IPS-18a (cell line): ENCODE results near the gene RNF25.
A peak's percentile ranks its signal among the peaks of the same experiment; 100 is the strongest.
"Not testable (repeated sequence)": the region's sequence is repeated elsewhere in the genome, so short reads cannot be mapped to it uniquely, and the experiment has no call there.

Experiments used
- H3K27ac ChIP-seq: one replicate; pipeline ENCODE4 v1.5.1; 2013; ENCODE audit warnings: low read length
- H3K27me3 ChIP-seq: one replicate; pipeline ENCODE4 v1.6.1; 2013; ENCODE audit warnings: mild to moderate bottlenecking, low read length; ENCODE audit not compliant: control insufficient read depth, insufficient read depth
- H3K36me3 ChIP-seq: one replicate; pipeline ENCODE4 v1.6.1; 2013; ENCODE audit warnings: low read depth, low read length; ENCODE audit not compliant: control insufficient read depth
- H3K4me1 ChIP-seq: one replicate; pipeline ENCODE4 v1.6.1; 2013; ENCODE audit warnings: low read depth, low read length; ENCODE audit not compliant: control insufficient read depth
- H3K4me3 ChIP-seq: one replicate; pipeline ENCODE4 v1.5.1; 2013; ENCODE audit warnings: low read length
- H3K9ac ChIP-seq: one replicate; pipeline ENCODE4 v1.6.1; 2013; ENCODE audit warnings: mild to moderate bottlenecking, low read length, moderate library complexity
- H3K9me3 ChIP-seq: one replicate; pipeline ENCODE4 v1.6.1; 2013; ENCODE audit warnings: low read depth, low read length; ENCODE audit not compliant: control insufficient read depth

Gene RNF25

GRCh38 chr2:218710334-218710686 lies 38.5 kb upstream of the RNF25 start:
- Histone ChIP-seq H3K36me3 (no peaks in the 10 kb centered on the region), H3K9ac (peak overlapping the region; percentile 74), H3K9me3 (no peaks in the 10 kb centered on the region), H3K4me1 (peaks cover 8% of the 10 kb centered on the region), H3K4me3 (peak overlapping the region; percentile 34), H3K27me3 (no peaks in the 10 kb centered on the region), H3K27ac (no peak overlapping the region)

- H3K9me3 ChIP-seq, result no peaks in the 10 kb centered on the region
- peaks cover 8% of the 10 kb centered on the region for H3K4me1 ChIP-seq
- no peaks in the 10 kb centered on the region for H3K36me3 ChIP-seq
- H3K4me3 ChIP-seq, result no peak overlapping the region
- no peaks in the 10 kb centered on the region for H3K27me3 ChIP-seq
- no peak overlapping the region for H3K9ac ChIP-seq
- no peak overlapping the region for H3K27ac ChIP-seq
Observed at GRCh38 chr2:218709908-218710307, 38.1 kb upstream of the RNF25 start.

GRCh38 chr2:218708086-218708485 lies 36.3 kb upstream of the RNF25 start:
- Histone ChIP-seq H3K27ac (no peak overlapping the region), H3K9me3 (no peaks in the 10 kb centered on the region), H3K9ac (no peak overlapping the region)

GRCh38 chr2:218703341-218703740 lies 31.5 kb upstream of the RNF25 start:
- Histone ChIP-seq H3K27me3 (no peaks in the 10 kb centered on the region), H3K4me3 (no peak overlapping the region), H3K27ac (no peak overlapping the region), H3K4me1 (no peaks in the 10 kb centered on the region), H3K9me3 (no peaks in the 10 kb centered on the region), H3K36me3 (peaks cover 16% of the 10 kb centered on the region), H3K9ac (no peak overlapping the region)

More at GRCh38 chr2:218708086-218708485, 36.3 kb upstream of the RNF25 start:
- H3K4me3 ChIP-seq, result no peak overlapping the region
- H3K36me3 ChIP-seq, result no peaks in the 10 kb centered on the region
- peaks cover 8% of the 10 kb centered on the region for H3K4me1 ChIP-seq
- no peaks in the 10 kb centered on the region for H3K27me3 ChIP-seq

GRCh38 chr2:218701806-218702205 lies 30.0 kb upstream of the RNF25 start:
- no peaks in the 10 kb centered on the region for H3K9me3 ChIP-seq
- H3K36me3 ChIP-seq, result peaks cover 16% of the 10 kb centered on the region
- H3K27ac ChIP-seq, result no peak overlapping the region
- H3K4me1 ChIP-seq, result no peaks in the 10 kb centered on the region
- H3K9ac ChIP-seq, result no peak overlapping the region
- no peaks in the 10 kb centered on the region for H3K27me3 ChIP-seq
- H3K4me3 ChIP-seq, result no peak overlapping the region

- H3K27me3 ChIP-seq, result no peaks in the 10 kb centered on the region
- H3K9me3 ChIP-seq, result no peaks in the 10 kb centered on the region
- no peak overlapping the region for H3K27ac ChIP-seq
- no peaks in the 10 kb centered on the region for H3K4me1 ChIP-seq
- H3K9ac ChIP-seq, result no peak overlapping the region
- peaks cover 22% of the 10 kb centered on the region for H3K36me3 ChIP-seq
- H3K4me3 ChIP-seq, result no peak overlapping the region
Observed at GRCh38 chr2:218698885-218699284, 27.1 kb upstream of the RNF25 start.

GRCh38 chr2:218694405-218695145 lies 22.8 kb upstream of the RNF25 start:
- H3K27ac ChIP-seq, result no peak overlapping the region
- peaks cover 49% of the 10 kb centered on the region for H3K36me3 ChIP-seq
- no peaks in the 10 kb centered on the region for H3K27me3 ChIP-seq
- no peak overlapping the region for H3K4me3 ChIP-seq
- no peaks in the 10 kb centered on the region for H3K4me1 ChIP-seq
- no peak overlapping the region for H3K9ac ChIP-seq
- H3K9me3 ChIP-seq, result no peaks in the 10 kb centered on the region

GRCh38 chr2:218691234-218691633 lies 19.4 kb upstream of the RNF25 start:
- no peaks in the 10 kb centered on the region for H3K27me3 ChIP-seq
- peaks cover 40% of the 10 kb centered on the region for H3K36me3 ChIP-seq
- no peak overlapping the region for H3K27ac ChIP-seq
- H3K9ac ChIP-seq, result no peak overlapping the region
- H3K4me3 ChIP-seq, result no peak overlapping the region
- H3K4me1 ChIP-seq, result no peaks in the 10 kb centered on the region
- no peaks in the 10 kb centered on the region for H3K9me3 ChIP-seq

GRCh38 chr2:218687400-218688060 lies 15.7 kb upstream of the RNF25 start:
- not testable (repeated sequence) for H3K27me3 ChIP-seq, H3K9ac ChIP-seq, H3K4me1 ChIP-seq, H3K4me3 ChIP-seq, H3K27ac ChIP-seq, H3K9me3 ChIP-seq
- H3K36me3 ChIP-seq, result peaks cover 21% of the 10 kb centered on the region

GRCh38 chr2:218680061-218680460 lies 8.3 kb upstream of the RNF25 start:
- H3K36me3 ChIP-seq, result peaks cover 22% of the 10 kb centered on the region
- no peaks in the 10 kb centered on the region for H3K4me1 ChIP-seq
- no peaks in the 10 kb centered on the region for H3K9me3 ChIP-seq
- no peaks in the 10 kb centered on the region for H3K27me3 ChIP-seq
- no peak overlapping the region for H3K4me3 ChIP-seq
- H3K27ac ChIP-seq, result no peak overlapping the region
- no peak overlapping the region for H3K9ac ChIP-seq

- Histone ChIP-seq H3K4me3 (no peak overlapping the region), H3K9me3 (no peaks in the 10 kb centered on the region), H3K4me1 (no peaks in the 10 kb centered on the region), H3K27ac (no peak overlapping the region), H3K36me3 (peaks cover 22% of the 10 kb centered on the region), H3K27me3 (no peaks in the 10 kb centered on the region), H3K9ac (no peak overlapping the region)
Observed at GRCh38 chr2:218679119-218679518, 7.3 kb upstream of the RNF25 start.

GRCh38 chr2:218671097-218671653 lies 627 bp downstream of the RNF25 start:
- H3K9ac ChIP-seq, result peak overlapping the region; percentile 86
- no peak overlapping the region for H3K27ac ChIP-seq
- peak overlapping the region; percentile 86 for H3K4me3 ChIP-seq
- H3K36me3 ChIP-seq, result peaks cover 24% of the 10 kb centered on the region
- H3K4me1 ChIP-seq, result no peaks in the 10 kb centered on the region
- H3K27me3 ChIP-seq, result no peaks in the 10 kb centered on the region
- no peaks in the 10 kb centered on the region for H3K9me3 ChIP-seq
